Bronchial epithelial cell (primary cell): ENCODE data around the gene RETSAT. TPM values are rescaled to one million over a fixed set of nuclear protein-coding genes. Genes with fewer than 3 reads are reported as not detected.

Source experiments
- DNase-seq: peaks from one replicate; pipeline ENCODE4 v3.0.0-alpha.2; 2010; ENCODE audit warnings: low read depth
- FAIRE-seq: peaks from 2 replicates; lab custom pipeline; 2011; peaks lifted over from hg19 to GRCh38; lab: Jason Lieb, UNC
- H3K27me3 ChIP-seq: 2 replicates; pipeline ENCODE4 v1.5.1; 2011; ENCODE audit warnings: low read length; ENCODE audit not compliant: control insufficient read depth, insufficient read depth
- H3K36me3 ChIP-seq: 2 replicates; pipeline ENCODE4 v1.5.1; 2011; ENCODE audit warnings: low read length; ENCODE audit not compliant: control insufficient read depth, insufficient read depth
- H3K4me3 ChIP-seq: 2 replicates; pipeline ENCODE4 v1.5.1; 2011; ENCODE audit warnings: mild to moderate bottlenecking, low read depth, low read length, control low read depth
- CTCF ChIP-seq: IDR thresholded peaks from 2 replicates; pipeline ENCODE4 v1.5.1; 2011; ENCODE audit warnings: mild to moderate bottlenecking, moderate library complexity, low read length, control low read depth, inconsistent platforms; ENCODE audit not compliant: insufficient read depth, severe bottlenecking
- total RNA-seq: library from RNA; depleted of rRNA; stranded (reverse); fragments of >200 nt; gene quantifications from 2 replicates; pipeline ENCODE4 v1.2.1, GENCODE V29; 2014

RETSAT gene
- total RNA-seq, 1 donor from 2014 or later, result 79.2 TPM

- no peak overlapping the region for H3K4me3 ChIP-seq
- H3K36me3 ChIP-seq, result peaks cover 44% of the 10 kb centered on the region
- DNase-seq (no peak), FAIRE-seq (no peak)
- H3K27me3 ChIP-seq, result no peaks in the 10 kb centered on the region
- TF ChIP-seq CTCF, result no peak
Measured at GRCh38 chr2:85394976-85395375, 40.6 kb upstream of the RETSAT start.

- H3K36me3 ChIP-seq, result peaks cover 48% of the 10 kb centered on the region
- H3K4me3 ChIP-seq, result no peak overlapping the region
- DNase-seq, result no peak
- FAIRE-seq, result no peak
- no peaks in the 10 kb centered on the region for H3K27me3 ChIP-seq
- no peak for TF ChIP-seq CTCF
Measured at GRCh38 chr2:85394261-85394681, 39.9 kb upstream of the RETSAT start.

DNA sequence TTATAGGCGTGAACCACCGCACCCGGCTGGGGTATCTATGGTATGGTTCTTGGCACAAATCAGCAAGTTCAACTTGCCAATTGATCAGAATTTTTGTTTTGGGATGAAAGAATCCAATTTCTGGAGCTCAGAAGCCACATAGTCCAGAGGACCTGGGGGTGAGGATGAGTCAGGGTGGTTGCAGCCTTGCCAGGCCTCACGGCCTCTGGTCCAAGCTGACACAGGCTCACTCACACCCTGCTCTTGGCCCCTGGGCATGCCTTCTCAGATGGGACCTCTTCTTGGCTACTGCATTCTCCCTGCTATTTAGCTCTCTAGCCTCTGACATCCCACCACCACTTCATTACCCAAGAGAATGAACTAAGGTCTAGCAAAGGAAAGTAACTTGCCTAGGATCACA, 39.5 kb upstream of the RETSAT start:
- TF ChIP-seq CTCF, result no peak
- H3K36me3 ChIP-seq, result peaks cover 47% of the 10 kb centered on the region
- no peaks in the 10 kb centered on the region for H3K27me3 ChIP-seq
- no peak overlapping the region for H3K4me3 ChIP-seq
- FAIRE-seq (peak; percentile 23), DNase-seq (no peak)

- no peaks in the 10 kb centered on the region for H3K27me3 ChIP-seq
- no peak for DNase-seq
- peak; percentile 81 for TF ChIP-seq CTCF
- H3K4me3 ChIP-seq, result no peak overlapping the region
- FAIRE-seq, result no peak
- peaks cover 32% of the 10 kb centered on the region for H3K36me3 ChIP-seq
Measured at GRCh38 chr2:85390941-85391669, 36.8 kb upstream of the RETSAT start.

DNA sequence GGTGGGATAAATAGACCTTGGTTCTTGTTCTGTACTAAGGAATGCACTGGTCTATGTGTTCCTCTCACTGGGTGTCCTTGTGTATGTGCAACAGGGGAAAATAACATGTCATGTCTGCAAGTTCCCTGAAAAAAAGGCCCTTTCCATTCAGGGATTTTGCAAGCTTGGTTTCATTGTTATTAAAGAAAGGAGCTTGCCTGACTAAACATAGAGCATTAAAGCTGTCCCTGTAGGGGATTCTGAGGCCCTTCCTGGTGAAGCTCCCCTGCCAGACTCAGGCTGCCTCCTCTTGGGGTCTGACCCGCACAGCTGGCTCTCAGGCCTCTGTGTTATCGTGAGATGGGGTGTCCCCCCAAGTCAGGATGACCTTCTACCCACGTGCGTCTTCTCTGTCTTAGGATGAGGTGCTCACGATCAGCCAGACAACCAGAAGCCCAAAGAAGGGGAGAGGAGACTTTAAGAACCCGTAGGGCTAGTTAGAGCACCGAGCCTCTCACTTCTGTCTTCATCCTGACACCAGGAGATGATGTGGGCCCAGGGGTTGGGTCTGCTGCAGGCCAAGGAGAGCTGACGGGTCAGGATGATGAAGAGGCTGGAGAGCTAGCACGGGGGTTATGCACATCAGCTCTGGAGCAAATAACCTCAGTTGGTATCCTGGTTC, 34.7 kb upstream of the RETSAT start:
- no peak for FAIRE-seq
- peaks cover 18% of the 10 kb centered on the region for H3K36me3 ChIP-seq
- H3K27me3 ChIP-seq, result no peaks in the 10 kb centered on the region
- DNase-seq, result no peak
- no peak for TF ChIP-seq CTCF
- H3K4me3 ChIP-seq, result no peak overlapping the region
